ENCODE results near the gene NOLC1.

Gene NOLC1

GRCh38 chr10:102157224-102157623, 5.0 kb downstream of the NOLC1 start:
- Histone ChIP-seq H3K27ac (no peak overlapping the region), H3K36me3 (ENCODE audit: insufficient read depth, low read length) (peaks cover 74% of the 10 kb centered on the region)
- no peak for DNase-seq (ENCODE audit: low read depth, low spot score)

GRCh38 chr10:102159051-102159597, 6.9 kb downstream of the NOLC1 start:
- H3K9me3 ChIP-seq (ENCODE audit: low read depth, low read length) = no peaks in the 10 kb centered on the region
- H3K36me3 ChIP-seq (ENCODE audit: insufficient read depth, low read length) = peaks cover 78% of the 10 kb centered on the region
- no peak for DNase-seq (ENCODE audit: low read depth, low spot score)
- TF ChIP-seq EZH2 (IDR thresholded peaks at IDR 0.05) (no peak), POLR2AphosphoS5 (IDR thresholded peaks at IDR 0.05; ENCODE audit: borderline replicate concordance, low read depth, low read length) (no peak), FOXP2 (optimal IDR thresholded peaks at IDR 0.05; ENCODE audit: control extremely low read depth, extremely low read length, insufficient read depth) (no peak)
- no peak overlapping the region for H3K9ac ChIP-seq (ENCODE audit: insufficient read length)
- no peak overlapping the region for H3K27ac ChIP-seq
- H3K4me3 ChIP-seq = no peak overlapping the region

More at GRCh38 chr10:102157224-102157623, 5.0 kb downstream of the NOLC1 start:
- H3K9me3 ChIP-seq (ENCODE audit: low read depth, low read length) = no peaks in the 10 kb centered on the region
- TF ChIP-seq EZH2 (IDR thresholded peaks at IDR 0.05) = no peak
- no peak for TF ChIP-seq POLR2AphosphoS5 (IDR thresholded peaks at IDR 0.05; ENCODE audit: borderline replicate concordance, low read depth, low read length)
- TF ChIP-seq FOXP2 (optimal IDR thresholded peaks at IDR 0.05; ENCODE audit: control extremely low read depth, extremely low read length, insufficient read depth) = no peak
- no peak overlapping the region for H3K9ac ChIP-seq (ENCODE audit: insufficient read length)
- H3K4me3 ChIP-seq = no peak overlapping the region

- DNase-seq (ENCODE audit: low read depth, low spot score) = no peak
- H3K27ac ChIP-seq = no peak overlapping the region
- no peak overlapping the region for H3K4me3 ChIP-seq
- no peaks in the 10 kb centered on the region for H3K9me3 ChIP-seq (ENCODE audit: low read depth, low read length)
- H3K9ac ChIP-seq (ENCODE audit: insufficient read length) = no peak overlapping the region
- TF ChIP-seq POLR2AphosphoS5 (IDR thresholded peaks at IDR 0.05; ENCODE audit: borderline replicate concordance, low read depth, low read length) = no peak
- TF ChIP-seq FOXP2 (optimal IDR thresholded peaks at IDR 0.05; ENCODE audit: control extremely low read depth, extremely low read length, insufficient read depth) = no peak
- TF ChIP-seq EZH2 (IDR thresholded peaks at IDR 0.05) = no peak
- peaks cover 72% of the 10 kb centered on the region for H3K36me3 ChIP-seq (ENCODE audit: insufficient read depth, low read length)
Observed at GRCh38 chr10:102159831-102160230, 7.6 kb downstream of the NOLC1 start.

- Histone ChIP-seq H3K27ac (no peak overlapping the region), H3K36me3 (ENCODE audit: insufficient read depth, low read length) (peaks cover 41% of the 10 kb centered on the region), H3K4me3 (no peak overlapping the region), H3K9ac (ENCODE audit: insufficient read length) (no peak overlapping the region), H3K9me3 (ENCODE audit: low read depth, low read length) (no peaks in the 10 kb centered on the region)
- TF ChIP-seq EZH2 (IDR thresholded peaks at IDR 0.05) (no peak), POLR2AphosphoS5 (IDR thresholded peaks at IDR 0.05; ENCODE audit: borderline replicate concordance, low read depth, low read length) (no peak), FOXP2 (optimal IDR thresholded peaks at IDR 0.05; ENCODE audit: control extremely low read depth, extremely low read length, insufficient read depth) (no peak)
- no peak for DNase-seq (ENCODE audit: low read depth, low spot score)
Observed at GRCh38 chr10:102163342-102163989, 11.3 kb downstream of the NOLC1 start.

- Histone ChIP-seq H3K4me3 (no peak overlapping the region), H3K36me3 (ENCODE audit: insufficient read depth, low read length) (peaks cover 4% of the 10 kb centered on the region; the same call in 1 of the 2 replicates), H3K27ac (no peak overlapping the region), H3K9me3 (ENCODE audit: low read depth, low read length) (no peaks in the 10 kb centered on the region), H3K9ac (ENCODE audit: insufficient read length) (no peak overlapping the region)
- no peak for TF ChIP-seq EZH2 (IDR thresholded peaks at IDR 0.05)
- no peak for TF ChIP-seq FOXP2 (optimal IDR thresholded peaks at IDR 0.05; ENCODE audit: control extremely low read depth, extremely low read length, insufficient read depth)
- TF ChIP-seq POLR2AphosphoS5 (IDR thresholded peaks at IDR 0.05; ENCODE audit: borderline replicate concordance, low read depth, low read length) = no peak
- no peak for DNase-seq (ENCODE audit: low read depth, low spot score)
Observed at GRCh38 chr10:102167861-102168260, 15.7 kb downstream of the NOLC1 start.

- DNase-seq (ENCODE audit: low read depth, low spot score) = no peak
- no peak overlapping the region for H3K27ac ChIP-seq
- TF ChIP-seq EZH2 (IDR thresholded peaks at IDR 0.05) (no peak), FOXP2 (optimal IDR thresholded peaks at IDR 0.05; ENCODE audit: control extremely low read depth, extremely low read length, insufficient read depth) (no peak), POLR2AphosphoS5 (IDR thresholded peaks at IDR 0.05; ENCODE audit: borderline replicate concordance, low read depth, low read length) (no peak)
- no peaks in the 10 kb centered on the region for H3K9me3 ChIP-seq (ENCODE audit: low read depth, low read length)
- H3K36me3 ChIP-seq (ENCODE audit: insufficient read depth, low read length) = no peaks in the 10 kb centered on the region
- H3K9ac ChIP-seq (ENCODE audit: insufficient read length) = no peak overlapping the region
- no peak overlapping the region for H3K4me3 ChIP-seq
Observed at GRCh38 chr10:102170602-102171001, 18.4 kb downstream of the NOLC1 start.

GRCh38 chr10:102172288-102172687, 20.1 kb downstream of the NOLC1 start:
- Histone ChIP-seq H3K4me3 (no peak overlapping the region), H3K36me3 (ENCODE audit: insufficient read depth, low read length) (no peaks in the 10 kb centered on the region), H3K27ac (no peak overlapping the region), H3K9ac (ENCODE audit: insufficient read length) (no peak overlapping the region), H3K9me3 (ENCODE audit: low read depth, low read length) (no peaks in the 10 kb centered on the region)
- DNase-seq (ENCODE audit: low read depth, low spot score) = no peak
- no peak for TF ChIP-seq EZH2 (IDR thresholded peaks at IDR 0.05)
- TF ChIP-seq POLR2AphosphoS5 (IDR thresholded peaks at IDR 0.05; ENCODE audit: borderline replicate concordance, low read depth, low read length) = no peak
- TF ChIP-seq FOXP2 (optimal IDR thresholded peaks at IDR 0.05; ENCODE audit: control extremely low read depth, extremely low read length, insufficient read depth) = no peak

GRCh38 chr10:102175415-102175814, 23.2 kb downstream of the NOLC1 start:
- Histone ChIP-seq H3K4me3 (no peak overlapping the region), H3K27ac (no peak overlapping the region), H3K9ac (ENCODE audit: insufficient read length) (no peak overlapping the region), H3K36me3 (ENCODE audit: insufficient read depth, low read length) (no peaks in the 10 kb centered on the region), H3K9me3 (ENCODE audit: low read depth, low read length) (no peaks in the 10 kb centered on the region)
- TF ChIP-seq FOXP2 (optimal IDR thresholded peaks at IDR 0.05; ENCODE audit: control extremely low read depth, extremely low read length, insufficient read depth) = no peak
- no peak for TF ChIP-seq POLR2AphosphoS5 (IDR thresholded peaks at IDR 0.05; ENCODE audit: borderline replicate concordance, low read depth, low read length)
- TF ChIP-seq EZH2 (IDR thresholded peaks at IDR 0.05) = no peak
- DNase-seq (ENCODE audit: low read depth, low spot score) = no peak
